GM21515 (cell line): ENCODE measurements around the gene CCNH.

Experiments used
- ATAC-seq: cut with Tn5 transposase; IDR thresholded peaks from one replicate; pipeline ENCODE4 v1.9.1; 2021; ENCODE audit not compliant: unreplicated experiment

Gene CCNH

GRCh38 chr5:87403899-87404298 is 8.8 kb downstream of the CCNH start:
- ATAC-seq = no peak

- no peak for ATAC-seq
Observed at GRCh38 chr5:87403409-87403808, 9.3 kb downstream of the CCNH start.

- ATAC-seq = no peak
Observed at GRCh38 chr5:87401626-87402025, 11.1 kb downstream of the CCNH start.

GRCh38 chr5:87400305-87400899 is 12.3 kb downstream of the CCNH start:
- ATAC-seq = peak; percentile 71

- no peak for ATAC-seq
Observed at GRCh38 chr5:87399720-87400119, 13.0 kb downstream of the CCNH start.

GRCh38 chr5:87398981-87399614 is 13.6 kb downstream of the CCNH start:
- ATAC-seq = no peak

- ATAC-seq = no peak
Observed at GRCh38 chr5:87394411-87395165, 18.1 kb downstream of the CCNH start.

- no peak for ATAC-seq
Observed at GRCh38 chr5:87393331-87393730, 19.4 kb downstream of the CCNH start.

GRCh38 chr5:87392801-87393200 is 19.9 kb downstream of the CCNH start:
- ATAC-seq = no peak

- ATAC-seq = no peak
Observed at GRCh38 chr5:87392170-87392569, 20.6 kb downstream of the CCNH start.

- no peak for ATAC-seq
Observed at GRCh38 chr5:87390576-87391199, 22.0 kb downstream of the CCNH start.

GRCh38 chr5:87390075-87390474 is 22.7 kb downstream of the CCNH start:
- ATAC-seq = no peak

- ATAC-seq = no peak
Observed at GRCh38 chr5:87389296-87390034, 23.3 kb downstream of the CCNH start.

- ATAC-seq = no peak
Observed at GRCh38 chr5:87388129-87388528, 24.6 kb downstream of the CCNH start.

GRCh38 chr5:87385802-87386201 is 26.9 kb downstream of the CCNH start:
- no peak for ATAC-seq

GRCh38 chr5:87383216-87383615 is 29.5 kb downstream of the CCNH start:
- no peak for ATAC-seq

- ATAC-seq = no peak
Observed at GRCh38 chr5:87382224-87382623, 30.5 kb downstream of the CCNH start.

GRCh38 chr5:87372705-87373104 is 40.0 kb downstream of the CCNH start:
- ATAC-seq = no peak

- ATAC-seq = no peak
Observed at GRCh38 chr5:87369431-87369830, 43.3 kb downstream of the CCNH start.

GRCh38 chr5:87368601-87369000 is 44.1 kb downstream of the CCNH start:
- no peak for ATAC-seq

GRCh38 chr5:87367243-87367642 is 45.5 kb downstream of the CCNH start:
- ATAC-seq = no peak
